ENCODE measurements around the gene UCP3.

Gene UCP3

GRCh38 chr11:73976451-73977151 lies 32.3 kb downstream of the UCP3 start:
- no peak for DNase-seq

DNA sequence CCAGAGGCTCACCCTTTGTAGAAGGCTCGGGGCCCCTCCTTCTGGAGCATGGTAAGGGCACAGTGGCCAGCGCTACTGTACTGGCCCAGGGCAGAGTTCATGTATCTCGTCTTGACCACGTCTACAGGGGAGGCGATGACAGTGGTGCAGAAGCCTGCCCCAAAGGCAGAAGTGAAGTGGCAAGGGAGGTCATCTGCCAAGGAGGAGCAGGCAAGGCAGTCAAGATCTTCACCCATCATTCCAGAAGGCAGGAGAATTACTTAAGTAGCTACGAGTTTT lies 33.5 kb downstream of the UCP3 start:
- DNase-seq = no peak

- no peak for DNase-seq
Measured at GRCh38 chr11:73974604-73975478, 34.0 kb downstream of the UCP3 start.

DNA sequence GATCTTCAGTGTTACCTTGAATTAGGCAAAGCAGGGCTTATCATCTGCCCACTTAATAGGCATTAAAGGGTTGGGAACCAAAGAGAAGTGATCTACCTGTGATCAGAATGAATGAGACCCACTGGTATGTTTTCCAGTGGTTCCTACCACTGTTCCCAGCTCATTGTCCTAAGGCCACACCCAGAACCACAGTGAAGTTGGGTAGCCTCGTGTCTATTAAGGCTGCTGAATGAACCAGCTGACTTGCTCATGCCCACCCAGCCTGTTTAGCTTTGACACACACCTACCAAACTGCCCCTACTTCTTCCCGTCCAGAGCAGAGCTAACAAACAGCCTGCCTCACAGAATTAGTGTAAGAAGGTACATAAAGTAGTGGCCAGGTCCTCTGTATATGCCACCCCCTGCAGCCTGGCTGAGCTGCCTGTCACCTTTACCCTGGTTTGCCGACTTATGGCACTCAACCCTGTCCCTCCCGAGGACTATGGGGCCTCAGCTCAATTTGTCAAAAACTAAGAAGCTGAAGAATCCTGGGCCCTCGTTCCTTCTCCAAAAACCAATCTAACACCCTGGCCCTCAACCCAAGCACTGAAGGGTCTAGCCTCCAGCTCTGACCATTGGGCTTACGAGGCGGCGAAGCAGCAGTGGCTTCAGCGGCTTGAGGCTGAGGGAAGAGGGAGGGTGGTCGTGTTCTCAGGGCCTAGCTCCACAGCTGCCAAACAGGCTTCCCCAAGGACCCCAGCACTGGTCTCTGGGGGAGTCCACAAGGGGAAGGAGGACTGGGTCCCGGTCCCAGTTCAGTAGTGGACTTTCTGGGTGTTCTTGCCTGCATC lies 36.0 kb downstream of the UCP3 start:
- no peak for DNase-seq

GRCh38 chr11:73972187-73972586 lies 36.7 kb downstream of the UCP3 start:
- DNase-seq = no peak

GRCh38 chr11:73971175-73971719 lies 37.6 kb downstream of the UCP3 start:
- DNase-seq = no peak

DNA sequence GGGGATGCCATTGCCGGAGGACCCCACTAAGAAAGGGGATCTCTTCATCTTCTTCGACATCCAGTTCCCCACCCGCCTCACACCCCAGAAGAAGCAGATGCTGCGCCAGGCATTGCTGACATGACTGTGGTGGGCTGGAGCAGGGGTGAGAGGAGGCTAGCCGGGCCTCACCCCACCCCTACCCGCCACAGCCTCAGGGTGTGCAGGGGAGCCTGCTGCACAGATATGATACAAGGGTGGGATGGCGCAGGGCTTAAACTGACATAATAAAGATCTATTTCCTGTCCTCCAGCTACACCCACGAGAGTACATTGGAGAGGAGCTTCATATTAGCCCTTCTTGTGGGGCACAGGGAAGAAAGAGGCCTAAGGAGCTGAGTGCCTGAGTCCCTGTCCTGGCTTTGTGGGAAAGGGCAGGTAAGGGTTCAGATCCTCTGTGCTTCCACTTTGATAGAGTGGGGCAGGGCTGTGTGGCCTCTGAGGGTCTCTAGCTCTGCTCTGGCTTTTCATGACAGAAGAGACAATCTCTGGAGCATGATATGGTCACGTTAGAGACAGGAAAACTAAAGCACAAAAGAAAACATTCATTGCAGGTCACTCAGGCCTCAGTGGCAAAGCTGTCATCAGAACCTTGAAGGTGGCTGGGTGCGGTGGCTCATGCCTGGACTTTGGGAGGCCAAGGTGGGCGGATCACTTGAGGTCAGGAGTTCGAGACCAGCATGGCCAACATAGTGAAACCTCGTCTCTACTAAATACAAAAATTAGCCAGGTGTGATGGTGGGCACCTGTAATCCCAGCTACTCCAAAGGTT lies 38.7 kb downstream of the UCP3 start:
- no peak for DNase-seq

GRCh38 chr11:73969091-73969490 lies 39.8 kb downstream of the UCP3 start:
- DNase-seq = no peak

- DNase-seq = no peak
Measured at GRCh38 chr11:73968356-73968966, 40.4 kb downstream of the UCP3 start.

DNA sequence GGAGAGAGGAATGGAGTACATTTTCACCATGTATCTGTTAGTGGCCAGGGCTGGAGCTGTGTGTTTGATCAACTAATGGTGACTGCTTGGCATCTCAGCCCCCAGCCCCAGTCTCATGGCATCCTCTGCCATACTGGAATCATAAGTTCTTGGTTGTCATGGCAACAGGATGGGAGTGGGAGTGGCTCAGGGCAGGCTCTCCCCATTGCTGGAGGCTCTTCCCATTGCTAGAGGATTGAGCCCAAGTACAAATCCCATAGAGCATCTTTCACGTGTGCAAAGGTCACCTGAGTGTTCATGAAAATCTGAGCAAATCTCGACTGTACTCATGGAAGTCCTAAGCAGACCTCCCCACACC lies 43.1 kb downstream of the UCP3 start:
- DNase-seq = no peak

DNA sequence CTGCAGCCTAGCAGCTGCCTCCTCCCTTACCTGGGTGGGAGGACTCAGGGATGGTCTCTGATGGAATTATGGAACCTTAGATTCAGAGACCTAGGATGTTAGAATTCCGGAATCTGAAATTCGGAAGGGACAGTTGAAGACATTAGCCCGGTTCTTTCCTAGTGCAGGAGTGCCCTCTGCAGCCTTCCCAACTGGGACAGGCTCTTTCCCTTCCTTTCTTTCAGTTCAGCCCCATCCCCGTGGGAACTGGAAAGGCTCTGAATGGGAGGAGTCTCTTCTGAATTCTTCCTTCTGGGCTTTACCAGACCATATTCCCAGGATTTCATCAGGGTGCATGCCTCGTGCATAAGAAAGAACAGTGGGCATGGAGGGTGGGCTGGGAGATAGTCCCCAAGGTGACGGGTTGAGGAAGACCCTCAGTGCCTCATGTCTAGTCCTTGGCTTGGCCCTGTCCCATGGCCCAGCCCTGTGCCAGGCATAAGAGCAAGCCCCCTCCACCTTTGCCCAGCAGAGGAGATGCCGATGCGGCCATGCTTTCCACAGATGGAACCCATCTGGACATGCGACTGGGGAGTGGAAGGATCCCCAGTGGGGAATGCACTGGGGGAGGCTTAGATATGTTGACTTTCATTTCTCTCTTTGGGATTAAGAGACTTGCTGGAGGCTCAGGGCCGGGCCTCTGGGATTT lies 43.7 kb downstream of the UCP3 start:
- DNase-seq = peak; percentile 26

- DNase-seq = no peak
Measured at GRCh38 chr11:73963861-73964260, 45.0 kb downstream of the UCP3 start.

DNA sequence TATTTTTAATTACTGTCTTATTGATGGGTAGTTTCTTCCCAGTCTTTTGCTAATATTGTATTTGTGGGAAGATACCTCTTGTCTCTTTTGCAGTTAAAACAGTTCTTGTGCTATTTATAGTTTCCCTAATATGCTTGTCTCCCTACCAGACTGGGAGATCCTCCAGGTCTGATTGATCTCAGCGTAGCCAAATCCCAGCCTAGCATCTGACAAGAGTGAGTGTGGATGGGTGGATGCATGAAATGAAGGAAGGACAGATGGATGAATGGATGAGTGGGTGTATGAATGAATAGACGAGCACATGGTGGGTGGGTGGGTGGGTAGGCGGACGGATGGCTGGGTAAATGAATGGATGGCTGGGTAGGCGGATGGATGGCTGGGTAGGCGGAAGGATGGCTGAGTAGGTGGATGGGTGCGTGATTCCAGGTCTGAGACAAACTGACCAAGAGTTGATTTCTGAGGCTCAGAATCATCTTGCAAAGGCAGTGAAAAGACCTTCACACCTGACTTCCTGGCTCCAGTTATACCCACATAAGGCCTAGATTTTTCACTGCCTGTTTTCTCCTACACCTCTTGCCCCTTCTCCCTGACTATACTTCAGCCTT lies 46.7 kb downstream of the UCP3 start:
- DNase-seq = no peak

GRCh38 chr11:73961321-73961720 lies 47.6 kb downstream of the UCP3 start:
- DNase-seq = peak; percentile 63

- no peak for DNase-seq
Measured at GRCh38 chr11:73958521-73959141, 50.3 kb downstream of the UCP3 start.

DNA sequence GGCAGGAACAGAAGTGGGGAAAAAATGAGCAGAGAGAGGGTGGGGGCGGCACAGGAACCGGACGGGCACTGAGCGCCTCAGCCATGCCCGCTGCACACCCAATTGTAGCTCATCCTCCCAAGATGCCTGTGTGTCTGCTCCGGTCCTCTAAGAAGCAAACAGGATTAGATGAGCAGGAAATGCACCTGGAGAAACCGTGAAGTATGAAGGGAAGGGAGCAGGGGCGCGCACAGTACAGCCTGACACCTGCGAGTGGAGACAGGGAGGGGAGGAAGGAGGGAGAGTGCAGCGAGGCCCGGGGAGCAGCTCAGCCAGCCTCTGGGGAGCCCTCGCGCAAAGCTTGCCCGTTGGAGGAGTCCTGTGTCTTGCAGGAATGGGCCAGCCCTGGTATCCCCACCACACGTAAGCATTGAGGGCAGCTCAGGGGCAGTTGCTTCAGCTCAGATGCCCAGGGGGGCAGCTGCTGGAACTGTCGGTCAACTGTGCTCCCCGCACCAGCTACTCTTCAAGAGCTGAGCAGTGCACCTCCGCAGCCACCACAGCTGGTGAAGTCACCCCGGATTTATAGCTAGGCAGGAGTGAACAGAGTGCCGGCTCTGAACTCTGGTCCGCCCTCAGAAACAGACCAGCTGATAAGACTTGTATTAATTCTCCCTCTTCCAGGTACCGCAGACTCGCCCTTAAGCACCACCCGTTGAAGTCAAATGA lies 51.1 kb downstream of the UCP3 start:
- DNase-seq = no peak

- DNase-seq = no peak
Measured at GRCh38 chr11:73956876-73957653, 51.8 kb downstream of the UCP3 start.

- DNase-seq = no peak
Measured at GRCh38 chr11:73951797-73952196, 57.1 kb downstream of the UCP3 start.
